C4-2B (cell line): ENCODE measurements around the gene GFPT2.

Experiments
- CTCF ChIP-seq: fragments of 450-650 bp; conservative IDR thresholded peaks from 2 replicates; pipeline ENCODE4 v1.5.1; 2017; ENCODE audit warnings: mild to moderate bottlenecking
- ZFX ChIP-seq: fragments of 450-650 bp; IDR thresholded peaks from 2 replicates; pipeline ENCODE4 v1.6.1; 2017

GRCh38 chr5:180302256-180302655 is 50.9 kb downstream of the GFPT2 start:
- TF ChIP-seq CTCF (no peak), ZFX (no peak)
